Stimulated activated CD8-positive, alpha-beta memory T cell treated with anti-CD3 and anti-CD28 coated beads, Interleukin-4, amount 100 ng/mL, for 24 hours (primary cell): ENCODE measurements around the gene ME3.
"Not testable (repeated sequence)": the region's sequence is repeated elsewhere in the genome, so short reads cannot be mapped to it uniquely, and the experiment has no call there.

Experiments
- DNase-seq: peaks from one replicate; pipeline ENCODE4 v3.0.0-alpha.2; 2020; ENCODE audit warnings: low read depth

Gene ME3

GRCh38 chr11:86663761-86664160 lies 8.7 kb downstream of the ME3 start:
- no peak for DNase-seq

- DNase-seq, result no peak
Observed at GRCh38 chr11:86663291-86663690, 9.1 kb downstream of the ME3 start.

GRCh38 chr11:86660736-86661135 lies 11.7 kb downstream of the ME3 start:
- no peak for DNase-seq

GRCh38 chr11:86660088-86660487 lies 12.3 kb downstream of the ME3 start:
- DNase-seq, result no peak

- DNase-seq, result no peak
Observed at GRCh38 chr11:86658534-86658933, 13.9 kb downstream of the ME3 start.

GRCh38 chr11:86645212-86645611 lies 27.2 kb downstream of the ME3 start:
- DNase-seq, result not testable (repeated sequence)

GRCh38 chr11:86644291-86644690 lies 28.1 kb downstream of the ME3 start:
- DNase-seq, result no peak

- no peak for DNase-seq
Observed at GRCh38 chr11:86641537-86642261, 30.7 kb downstream of the ME3 start.

GRCh38 chr11:86639137-86639536 lies 33.3 kb downstream of the ME3 start:
- DNase-seq, result no peak

GRCh38 chr11:86638673-86639072 lies 33.7 kb downstream of the ME3 start:
- no peak for DNase-seq

GRCh38 chr11:86637988-86638387 lies 34.4 kb downstream of the ME3 start:
- no peak for DNase-seq

GRCh38 chr11:86636275-86636674 lies 36.1 kb downstream of the ME3 start:
- DNase-seq, result no peak

GRCh38 chr11:86632499-86633269 lies 39.7 kb downstream of the ME3 start:
- no peak for DNase-seq

- DNase-seq, result no peak
Observed at GRCh38 chr11:86630229-86630981, 42.0 kb downstream of the ME3 start.

GRCh38 chr11:86629045-86629706 lies 43.2 kb downstream of the ME3 start:
- no peak for DNase-seq

- DNase-seq, result no peak
Observed at GRCh38 chr11:86627776-86628455, 44.5 kb downstream of the ME3 start.

GRCh38 chr11:86625981-86626380 lies 46.4 kb downstream of the ME3 start:
- no peak for DNase-seq

- no peak for DNase-seq
Observed at GRCh38 chr11:86625544-86625943, 46.9 kb downstream of the ME3 start.

- DNase-seq, result no peak
Observed at GRCh38 chr11:86624366-86624765, 48.0 kb downstream of the ME3 start.

- no peak for DNase-seq
Observed at GRCh38 chr11:86623736-86624135, 48.7 kb downstream of the ME3 start.

- no peak for DNase-seq
Observed at GRCh38 chr11:86623041-86623621, 49.3 kb downstream of the ME3 start.
